Transverse colon (tissue), 4 donors: ENCODE data around the gene AGMAT. TPM values are rescaled to one million over a fixed set of nuclear protein-coding genes. Genes with fewer than 3 reads are reported as not detected.

Source experiments
- DNase-seq: peaks from one replicate; pipeline ENCODE4 v3.0.0-alpha.2; 2019
- H3K27ac ChIP-seq, 4 donors: fragments of 200-600 bp; sonication (generic); 2 replicates each; pipeline ENCODE4 v1.5.1; 2016 to 2018; ENCODE audit warnings: inconsistent platforms in 4 of 4
- H3K27me3 ChIP-seq: fragments of 200-600 bp; sonication (generic); 2 replicates; pipeline ENCODE4 v1.5.1; 2017; ENCODE audit warnings: inconsistent platforms
- H3K36me3 ChIP-seq, 4 donors: fragments of 200-600 bp; sonication (generic); 2 replicates each; pipeline ENCODE4 v1.5.1; 2017 to 2019; ENCODE audit warnings: inconsistent platforms in 4 of 4
- H3K4me1 ChIP-seq, 4 donors: fragments of 200-600 bp; sonication (generic); 2 replicates each; pipeline ENCODE4 v1.5.1; 2017 to 2020; ENCODE audit warnings: inconsistent platforms in 4 of 4
- H3K4me3 ChIP-seq, 4 donors: fragments of 200-600 bp; sonication (generic); 1 replicate in 1 of 4; 2 replicates in 3 of 4; pipeline versions ENCODE4 v1.5.1 to v1.6.1; 2017 to 2019; ENCODE audit warnings: inconsistent platforms in 4 of 4
- H3K9me3 ChIP-seq, 2 donors: fragments of 200-600 bp; sonication (generic); 2 replicates each; pipeline ENCODE4 v1.5.1; 2017 to 2019; ENCODE audit warnings: inconsistent platforms in 2 of 2
- CTCF ChIP-seq, 5 experiments: fragments of 200-600 bp in 3 of 5; fragments of 450-650 bp in 2 of 5; sonication (generic) in 3 of 5; IDR thresholded peaks; 1 replicate in 2 of 5; 2 replicates in 3 of 5; pipeline ENCODE4 v1.5.1; 2016 to 2017; ENCODE audit warnings: antibody characterized with exemption in 5 of 5, inconsistent platforms in 3 of 5, mild to moderate bottlenecking in 2 of 5, moderate library complexity in 1 of 5
- EP300 ChIP-seq: sonication (generic); formaldehyde crosslinking; IDR thresholded peaks from one replicate; pipeline ENCODE4 v1.6.1; 2017; ENCODE audit warnings: antibody characterized with exemption, low read depth
- POLR2A ChIP-seq: fragments of 450-650 bp; IDR thresholded peaks from one replicate; pipeline ENCODE4 v1.6.1; 2016; ENCODE audit warnings: antibody characterized with exemption, mild to moderate bottlenecking, moderate library complexity
- POLR2AphosphoS5 ChIP-seq, 3 donors: sonication (generic); formaldehyde crosslinking; IDR thresholded peaks; one replicate each; pipeline ENCODE4 v1.6.1; 2016; ENCODE audit warnings: antibody characterized with exemption in 3 of 3
- WGBS, 2 donors: methylation state at CpG; one replicate each; pipeline ENCODE4 v1.1.5; 2018; ENCODE audit warnings: low coverage in 1 of 2; 5-methylcytosine and 5-hydroxymethylcytosine counted together
- in situ Hi-C, 4 donors: fragments of 200-750 bp; cut with MboI; loops; one replicate each; pipeline versions ENCODE4 v1.15.0 to v1.15.1; 2017; ENCODE audit warnings: low sequenced_read_pairs in 3 of 4, low pct_ligation_motif_present in 1 of 4, low pct_unique_long_range_greater_than_20kb in 1 of 4
- intact Hi-C: fragments of 100-400 bp; cut with DNase I; formaldehyde crosslinking; loops from one replicate; pipeline ENCODE4 v1.15.1; 2023; ENCODE audit warnings: low total_unique reads
- total RNA-seq, 4 donors: library from RNA; depleted of rRNA; stranded (reverse); fragments of >200 nt; gene quantifications; one replicate each; pipeline ENCODE4 v1.1.0, GENCODE V29; 2016

AGMAT gene
- total RNA-seq, 4 donors from 2014 or later = 6.7 to 24.1 (median 13.7) TPM

GRCh38 chr1:15542388-15543250 is 42.2 kb downstream of the AGMAT start:
- Histone ChIP-seq H3K27me3 (no peaks in the 10 kb centered on the region), H3K4me3 (no peak overlapping the region), H3K9me3 (no peaks in the 10 kb centered on the region), H3K4me1 (no peaks in the 10 kb centered on the region), H3K27ac (no peak overlapping the region), H3K36me3 (peaks cover 0 to 62% (median 22%) of the 10 kb centered on the region in 4 donors)
- TF ChIP-seq POLR2A (no peak), CTCF (IDR thresholded peaks at IDR 0.05) (no peak), EP300 (no peak), POLR2AphosphoS5 (IDR thresholded peaks at IDR 0.05) (no peak)
- DNase-seq = no peak
- 88 to 92% methylated on average over 1 to 7 of the region's 7 CpGs for WGBS, 2 donors
- intact Hi-C loops = no loop called here
- in situ Hi-C loops = no loop called here

- 84 to 93% methylated on average over 3 to 4 of the region's 4 CpGs for WGBS, 2 donors
- in situ Hi-C loops (no loop called here), intact Hi-C loops (no loop called here)
- no peak overlapping the region for H3K4me3 ChIP-seq
- H3K36me3 ChIP-seq = peaks cover 0 to 59% (median 18%) of the 10 kb centered on the region in 4 donors
- DNase-seq = no peak
- no peak for TF ChIP-seq EP300
- TF ChIP-seq CTCF (IDR thresholded peaks at IDR 0.05) = no peak
- TF ChIP-seq POLR2AphosphoS5 (IDR thresholded peaks at IDR 0.05) = no peak
- no peak for TF ChIP-seq POLR2A
- H3K27me3 ChIP-seq = no peaks in the 10 kb centered on the region
- H3K4me1 ChIP-seq = no peaks in the 10 kb centered on the region
- no peak overlapping the region for H3K27ac ChIP-seq
- H3K9me3 ChIP-seq = no peaks in the 10 kb centered on the region
These were observed 43.5 kb downstream of the AGMAT start for GRCh38 chr1:15541231-15541792.

- H3K4me3 ChIP-seq = no peak overlapping the region
- no peaks in the 10 kb centered on the region for H3K4me1 ChIP-seq
- H3K27ac ChIP-seq = no peak overlapping the region
- no peaks in the 10 kb centered on the region for H3K9me3 ChIP-seq
- 88 to 93% methylated on average over 8 of the region's 8 CpGs for WGBS, 2 donors
- in situ Hi-C loops = no loop called here
- peaks cover 0 to 51% (median 13%) of the 10 kb centered on the region in 4 donors for H3K36me3 ChIP-seq
- TF ChIP-seq CTCF (IDR thresholded peaks at IDR 0.05) = no peak
- no peak for TF ChIP-seq EP300
- TF ChIP-seq POLR2AphosphoS5 (IDR thresholded peaks at IDR 0.05) = no peak
- TF ChIP-seq POLR2A = no peak
- no peaks in the 10 kb centered on the region for H3K27me3 ChIP-seq
- intact Hi-C loops = no loop called here
- no peak for DNase-seq
These were observed 44.7 kb downstream of the AGMAT start for GRCh38 chr1:15540186-15540585.

GRCh38 chr1:15538771-15539170 is 46.1 kb downstream of the AGMAT start:
- DNase-seq = no peak
- no peak overlapping the region for H3K27ac ChIP-seq
- in situ Hi-C loops (no loop called here), intact Hi-C loops (no loop called here)
- no peaks in the 10 kb centered on the region for H3K9me3 ChIP-seq
- peaks cover 0 to 39% (median 8%) of the 10 kb centered on the region in 4 donors for H3K36me3 ChIP-seq
- no peaks in the 10 kb centered on the region for H3K27me3 ChIP-seq
- no peak overlapping the region for H3K4me3 ChIP-seq
- no peaks in the 10 kb centered on the region for H3K4me1 ChIP-seq
- WGBS, 2 donors = 70 to 86% methylated on average over 6 of the region's 6 CpGs
- TF ChIP-seq CTCF (IDR thresholded peaks at IDR 0.05) = no peak
- no peak for TF ChIP-seq POLR2AphosphoS5 (IDR thresholded peaks at IDR 0.05)
- TF ChIP-seq POLR2A = no peak
- TF ChIP-seq EP300 = no peak
